Measurements from ENCODE around the gene GIN1.
"Not testable (repeated sequence)": the region's sequence is repeated elsewhere in the genome, so short reads cannot be mapped to it uniquely, and the experiment has no call there.

GIN1 gene

DNA sequence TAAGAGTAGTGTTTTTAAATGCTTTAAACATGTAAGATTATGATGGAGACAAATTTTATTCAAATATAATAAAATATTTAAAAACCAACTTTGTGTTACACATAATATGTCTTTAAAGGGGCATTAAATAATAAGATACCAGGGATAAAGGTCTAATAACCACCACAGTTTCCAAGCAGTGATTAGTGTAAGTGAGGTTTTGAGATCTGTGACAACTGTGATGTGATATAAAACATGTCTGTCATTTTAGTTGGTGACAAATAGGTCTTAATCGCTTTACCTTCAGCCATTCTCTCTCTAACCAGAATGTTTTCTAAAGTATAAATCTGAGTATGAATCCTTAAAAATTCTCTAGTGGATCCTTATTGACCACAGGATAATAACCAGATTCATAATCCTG is 28.3 kb upstream of the GIN1 start:
- H3K36me3 ChIP-seq (ENCODE audit: control insufficient read depth, low read length): peaks cover 7% of the 10 kb centered on the region

DNA sequence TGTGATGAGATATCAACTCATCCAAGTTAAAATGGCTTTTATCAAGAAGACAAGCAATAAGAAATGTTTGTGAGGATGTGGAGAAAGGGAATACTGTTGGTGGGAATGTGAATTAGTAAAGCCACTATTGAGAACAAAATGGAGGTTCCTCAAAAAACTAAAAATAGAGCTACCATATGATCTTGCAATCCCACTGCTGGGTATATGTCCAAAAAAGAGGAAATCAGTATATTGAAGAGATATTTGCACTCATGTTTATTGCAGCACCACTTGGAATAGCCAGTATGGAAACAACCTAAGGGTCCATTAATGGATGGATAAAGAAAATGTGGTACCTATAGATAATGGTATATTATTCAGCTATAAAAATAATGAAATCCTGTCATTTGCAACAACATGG is 25.3 kb upstream of the GIN1 start:
- H3K36me3 ChIP-seq (ENCODE audit: control insufficient read depth, low read length): peaks cover 2% of the 10 kb centered on the region; the same call in 1 of the 2 replicates
- no peaks in the 10 kb centered on the region for H3K27me3 ChIP-seq (ENCODE audit: control insufficient read depth, low read length)
- H3K9me3 ChIP-seq (ENCODE audit: control insufficient read depth, insufficient read depth, low read length): no peaks in the 10 kb centered on the region
- TF ChIP-seq EZH2phosphoT487 (IDR thresholded peaks at IDR 0.05; ENCODE audit: borderline replicate concordance, low read length): no peak
- TF ChIP-seq, protein P1, sequence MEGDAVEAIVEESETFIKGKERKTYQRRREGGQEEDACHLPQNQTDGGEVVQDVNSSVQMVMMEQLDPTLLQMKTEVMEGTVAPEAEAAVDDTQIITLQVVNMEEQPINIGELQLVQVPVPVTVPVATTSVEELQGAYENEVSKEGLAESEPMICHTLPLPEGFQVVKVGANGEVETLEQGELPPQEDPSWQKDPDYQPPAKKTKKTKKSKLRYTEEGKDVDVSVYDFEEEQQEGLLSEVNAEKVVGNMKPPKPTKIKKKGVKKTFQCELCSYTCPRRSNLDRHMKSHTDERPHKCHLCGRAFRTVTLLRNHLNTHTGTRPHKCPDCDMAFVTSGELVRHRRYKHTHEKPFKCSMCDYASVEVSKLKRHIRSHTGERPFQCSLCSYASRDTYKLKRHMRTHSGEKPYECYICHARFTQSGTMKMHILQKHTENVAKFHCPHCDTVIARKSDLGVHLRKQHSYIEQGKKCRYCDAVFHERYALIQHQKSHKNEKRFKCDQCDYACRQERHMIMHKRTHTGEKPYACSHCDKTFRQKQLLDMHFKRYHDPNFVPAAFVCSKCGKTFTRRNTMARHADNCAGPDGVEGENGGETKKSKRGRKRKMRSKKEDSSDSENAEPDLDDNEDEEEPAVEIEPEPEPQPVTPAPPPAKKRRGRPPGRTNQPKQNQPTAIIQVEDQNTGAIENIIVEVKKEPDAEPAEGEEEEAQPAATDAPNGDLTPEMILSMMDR (IDR thresholded peaks at IDR 0.05; ENCODE audit: low read depth, low read length, poor library complexity, severe bottlenecking): no peak
- H3K9me2 ChIP-seq (replicated peaks; ENCODE audit: control insufficient read depth, low read length): no peaks in the 10 kb centered on the region
- no peak overlapping the region for H3K4me2 ChIP-seq (ENCODE audit: low read length)
- H4K20me1 ChIP-seq (ENCODE audit: control insufficient read depth, insufficient read depth, low read depth, low read length): no peaks in the 10 kb centered on the region
- no peak overlapping the region for H3K4me3 ChIP-seq (ENCODE audit: low read length)
- H3K79me2 ChIP-seq (ENCODE audit: control insufficient read depth, low read length): no peaks in the 10 kb centered on the region
- H3F3A ChIP-seq (ENCODE audit: control insufficient read depth, insufficient read depth): no peaks in the 10 kb centered on the region
- no peak overlapping the region for H3K27ac ChIP-seq (ENCODE audit: low read depth, low read length)
- no peaks in the 10 kb centered on the region for H3K4me1 ChIP-seq (ENCODE audit: control insufficient read depth, low read length)

More for the DNA sequence above, 28.3 kb upstream of the GIN1 start:
- H3K9me3 ChIP-seq (ENCODE audit: control insufficient read depth, insufficient read depth, low read length): no peaks in the 10 kb centered on the region
- no peaks in the 10 kb centered on the region for H4K20me1 ChIP-seq (ENCODE audit: control insufficient read depth, insufficient read depth, low read depth, low read length)
- no peaks in the 10 kb centered on the region for H3K4me1 ChIP-seq (ENCODE audit: control insufficient read depth, low read length)
- no peak overlapping the region for H3K27ac ChIP-seq (ENCODE audit: low read depth, low read length)
- H3K79me2 ChIP-seq (ENCODE audit: control insufficient read depth, low read length): no peaks in the 10 kb centered on the region
- no peaks in the 10 kb centered on the region for H3K9me2 ChIP-seq (replicated peaks; ENCODE audit: control insufficient read depth, low read length)
- H3K4me3 ChIP-seq (ENCODE audit: low read length): no peak overlapping the region
- TF ChIP-seq, protein P1 (IDR thresholded peaks at IDR 0.05; ENCODE audit: low read depth, low read length, poor library complexity, severe bottlenecking): no peak
- no peak for TF ChIP-seq EZH2phosphoT487 (IDR thresholded peaks at IDR 0.05; ENCODE audit: borderline replicate concordance, low read length)
- H3F3A ChIP-seq (ENCODE audit: control insufficient read depth, insufficient read depth): no peaks in the 10 kb centered on the region
- no peak overlapping the region for H3K4me2 ChIP-seq (ENCODE audit: low read length)
- no peaks in the 10 kb centered on the region for H3K27me3 ChIP-seq (ENCODE audit: control insufficient read depth, low read length)

DNA sequence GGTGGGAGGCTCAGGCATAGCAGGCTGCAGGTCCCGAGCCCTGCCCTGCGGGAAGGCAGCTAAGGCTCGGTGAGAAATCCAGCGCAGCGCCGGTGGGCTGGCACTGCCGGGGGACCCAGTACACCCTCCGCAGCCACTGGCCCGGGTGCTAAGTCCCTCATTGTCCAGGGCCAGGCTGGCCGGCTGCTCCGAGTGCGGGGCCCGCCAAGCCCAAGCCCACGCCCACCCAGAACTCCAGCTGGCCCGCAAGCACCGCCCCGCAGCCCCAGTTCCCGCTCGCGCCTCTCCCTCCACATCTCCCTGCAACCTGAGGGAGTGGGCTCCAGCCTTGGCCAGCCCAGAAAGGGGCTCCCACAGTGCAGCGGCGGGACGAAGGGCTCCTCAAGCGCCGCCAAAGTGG is 22.2 kb upstream of the GIN1 start:
- H3K36me3 ChIP-seq (ENCODE audit: control insufficient read depth, low read length): peaks cover 10% of the 10 kb centered on the region

DNA sequence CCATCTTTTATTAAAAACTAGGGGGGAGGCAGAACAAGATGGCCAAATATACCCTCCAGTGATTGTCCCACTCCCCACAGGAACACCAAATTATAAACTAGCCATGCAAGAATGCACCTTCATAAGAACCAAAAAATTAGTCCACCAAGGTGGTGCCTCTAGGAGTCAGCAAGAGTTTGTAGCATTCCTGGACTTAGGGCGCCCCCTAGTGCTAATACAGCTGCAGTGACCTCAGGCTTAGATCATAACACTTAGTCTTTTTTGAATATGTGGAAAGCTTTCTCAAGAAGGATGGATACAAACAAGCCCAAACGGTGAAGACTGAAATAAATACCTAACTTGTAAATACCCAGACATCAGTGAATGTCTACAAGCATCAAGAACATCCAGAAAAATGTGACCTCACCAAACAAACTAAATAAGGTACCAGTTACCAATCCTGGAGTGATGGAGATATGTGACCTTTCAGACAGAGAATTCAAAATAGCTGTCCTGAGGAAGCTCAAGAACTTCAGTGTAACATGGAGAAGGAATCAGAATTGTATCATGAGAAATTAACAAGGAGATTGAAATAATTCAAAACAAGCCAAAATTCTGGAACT is 19.4 kb upstream of the GIN1 start:
- Histone ChIP-seq H3K36me3 (ENCODE audit: control insufficient read depth, low read length) (peaks cover 10% of the 10 kb centered on the region), H3K27ac (ENCODE audit: low read depth, low read length) (no peak overlapping the region), H4K20me1 (ENCODE audit: control insufficient read depth, insufficient read depth, low read depth, low read length) (0 out of 2 replicates have a peak, but pooled peaks cover 3% of the 10 kb centered on the region), H3K27me3 (ENCODE audit: control insufficient read depth, low read length) (no peaks in the 10 kb centered on the region), H3F3A (ENCODE audit: control insufficient read depth, insufficient read depth) (peaks cover 6% of the 10 kb centered on the region; the same call in 1 of the 2 replicates), H3K79me2 (ENCODE audit: control insufficient read depth, low read length) (no peaks in the 10 kb centered on the region), H3K4me1 (ENCODE audit: control insufficient read depth, low read length) (no peaks in the 10 kb centered on the region), H3K9me3 (ENCODE audit: control insufficient read depth, insufficient read depth, low read length) (no peaks in the 10 kb centered on the region), H3K9me2 (replicated peaks; ENCODE audit: control insufficient read depth, low read length) (no peaks in the 10 kb centered on the region), H3K4me2 (ENCODE audit: low read length) (no peak overlapping the region), H3K4me3 (ENCODE audit: low read length) (no peak overlapping the region)
- TF ChIP-seq, protein P1 (IDR thresholded peaks at IDR 0.05; ENCODE audit: low read depth, low read length, poor library complexity, severe bottlenecking): peak; percentile 93
- TF ChIP-seq EZH2phosphoT487 (IDR thresholded peaks at IDR 0.05; ENCODE audit: borderline replicate concordance, low read length): no peak

More for the DNA sequence above, 22.2 kb upstream of the GIN1 start:
- H3K4me2 ChIP-seq (ENCODE audit: low read length); H3K79me2 ChIP-seq (ENCODE audit: control insufficient read depth, low read length); H3K4me1 ChIP-seq (ENCODE audit: control insufficient read depth, low read length); H4K20me1 ChIP-seq (ENCODE audit: control insufficient read depth, insufficient read depth, low read depth, low read length); H3K9me3 ChIP-seq (ENCODE audit: control insufficient read depth, insufficient read depth, low read length); H3K9me2 ChIP-seq (replicated peaks; ENCODE audit: control insufficient read depth, low read length); H3K4me3 ChIP-seq (ENCODE audit: low read length); H3K27me3 ChIP-seq (ENCODE audit: control insufficient read depth, low read length); H3F3A ChIP-seq (ENCODE audit: control insufficient read depth, insufficient read depth); H3K27ac ChIP-seq (ENCODE audit: low read depth, low read length): not testable (repeated sequence)

Data from DOHH2 (cell line).